GM23338 (cell line): ENCODE results near the gene CIB4. TPM values are rescaled to one million over a fixed set of nuclear protein-coding genes. Genes with fewer than 3 reads are reported as not detected.

ENCODE experiments used
- ATAC-seq: fragments of 200-7000 bp; cut with Tn5 transposase; 3 replicates; pipeline ENCODE4 v1.9.1; 2020
- DNase-seq: peaks from one replicate; pipeline ENCODE4 v3.0.0-alpha.2; 2015; ENCODE audit warnings: low spot score
- H2AFZ ChIP-seq: fragments of 200-600 bp; sonication (generic); 2 replicates; pipeline ENCODE4 v1.8.0; 2016; ENCODE audit warnings: antibody characterized with exemption, mild to moderate bottlenecking, moderate library complexity
- H3F3A ChIP-seq: fragments of 200-600 bp; sonication (generic); replicated peaks from 2 replicates; pipeline ENCODE4 v1.8.0; 2017; ENCODE audit warnings: antibody characterized with exemption, mixed run types, low read depth
- H3K27ac ChIP-seq: fragments of 200-600 bp; sonication (generic); 2 replicates; pipeline ENCODE4 v1.6.1; 2016; ENCODE audit warnings: low read depth
- H3K27me3 ChIP-seq: fragments of 200-600 bp; sonication (generic); 2 replicates; pipeline ENCODE4 v1.8.0; 2016; ENCODE audit warnings: mild to moderate bottlenecking, mixed run types, moderate library complexity; ENCODE audit not compliant: insufficient read depth
- H3K36me3 ChIP-seq: fragments of 200-600 bp; sonication (generic); 2 replicates; pipeline ENCODE4 v1.8.0; 2016; ENCODE audit warnings: mild to moderate bottlenecking; ENCODE audit not compliant: insufficient read depth
- H3K4me1 ChIP-seq: fragments of 200-600 bp; sonication (generic); 2 replicates; pipeline ENCODE4 v1.8.0; 2016; ENCODE audit warnings: mild to moderate bottlenecking, moderate library complexity; ENCODE audit not compliant: insufficient read depth
- H3K4me2 ChIP-seq: fragments of 200-600 bp; sonication (generic); 2 replicates; pipeline ENCODE4 v1.7.1; 2017; ENCODE audit warnings: mixed run types
- H3K4me3 ChIP-seq: fragments of 200-600 bp; sonication (generic); 2 replicates; pipeline ENCODE4 v1.6.1; 2016; ENCODE audit warnings: mixed run types
- H3K79me2 ChIP-seq: fragments of 200-600 bp; sonication (generic); replicated peaks from 2 replicates; pipeline ENCODE4 v1.8.0; 2017; ENCODE audit warnings: mild to moderate bottlenecking; ENCODE audit not compliant: insufficient read depth
- H3K9me2 ChIP-seq: fragments of 200-600 bp; sonication (generic); 2 replicates; pipeline ENCODE4 v1.8.0; 2017; ENCODE audit not compliant: insufficient read depth
- H4K20me1 ChIP-seq: fragments of 200-600 bp; sonication (generic); replicated peaks from 2 replicates; pipeline ENCODE4 v1.8.0; 2017; ENCODE audit warnings: mild to moderate bottlenecking; ENCODE audit not compliant: insufficient read depth
- H3K27ac Mint-ChIP-seq: 2 replicates; pipeline ENCODE4 v1.8.0; 2020; ENCODE audit warnings: inconsistent platforms, mild to moderate bottlenecking, moderate library complexity, mixed read lengths
- H3K27me3 Mint-ChIP-seq: 3 replicates; pipeline ENCODE4 v1.8.0; 2022; ENCODE audit warnings: low read depth, mild to moderate bottlenecking, moderate library complexity, mixed read lengths, inconsistent platforms; ENCODE audit not compliant: insufficient read depth, poor library complexity
- H3K36me3 Mint-ChIP-seq: 3 replicates; pipeline ENCODE4 v1.8.0; 2021; ENCODE audit warnings: low read depth, mild to moderate bottlenecking, inconsistent platforms, moderate library complexity, mixed read lengths
- H3K4me1 Mint-ChIP-seq: 3 replicates; pipeline ENCODE4 v1.8.0; 2020; ENCODE audit warnings: mild to moderate bottlenecking, inconsistent platforms, mixed read lengths
- H3K4me3 Mint-ChIP-seq: 3 replicates; pipeline ENCODE4 v1.8.0; 2021; ENCODE audit warnings: moderate library complexity, mild to moderate bottlenecking, inconsistent platforms, mixed read lengths
- H3K9me3 Mint-ChIP-seq: 3 replicates; pipeline ENCODE4 v1.8.0; 2020; ENCODE audit warnings: moderate library complexity, mild to moderate bottlenecking, inconsistent platforms, mixed read lengths
- CREB1 ChIP-seq: fragments of 250-450 bp; sonication (Bioruptor Pico); IDR thresholded peaks from 2 replicates; pipeline ENCODE4 v1.5.0; 2020; ENCODE audit warnings: low read depth, mild to moderate bottlenecking, moderate library complexity
- CTCF ChIP-seq, 2 experiments: fragments of 200-600 bp in 1 of 2; sonication (generic) in 1 of 2; conservative IDR thresholded peaks; 2 replicates each; pipeline versions ENCODE4 v1.5.1 to v1.6.1; 2016 to 2017; ENCODE audit warnings: antibody characterized with exemption in 2 of 2, low read depth in 2 of 2, mild to moderate bottlenecking in 2 of 2, moderate library complexity in 1 of 2
- ETS1 ChIP-seq: IDR thresholded peaks from 2 replicates; pipeline ENCODE4 v1.6.1; 2016; ENCODE audit warnings: antibody characterized with exemption
- EZH2phosphoT487 ChIP-seq: fragments of 200-600 bp; sonication (generic); IDR thresholded peaks from one replicate; pipeline ENCODE4 v1.8.1; 2018; ENCODE audit warnings: antibody characterized with exemption; ENCODE audit not compliant: unreplicated experiment
- JUNB ChIP-seq: IDR thresholded peaks from one replicate; pipeline ENCODE4 v1.6.1; 2016; ENCODE audit warnings: antibody characterized with exemption; ENCODE audit not compliant: unreplicated experiment
- NANOG ChIP-seq: IDR thresholded peaks from 2 replicates; pipeline ENCODE4 v1.6.1; 2016; ENCODE audit warnings: antibody characterized with exemption, borderline replicate concordance
- POLR2AphosphoS5 ChIP-seq: IDR thresholded peaks from 2 replicates; pipeline ENCODE4 v1.6.1; 2016; ENCODE audit warnings: antibody characterized with exemption, low read depth
- STAT1 ChIP-seq: IDR thresholded peaks from one replicate; pipeline ENCODE4 v1.6.1; 2016; ENCODE audit warnings: antibody characterized with exemption; ENCODE audit not compliant: unreplicated experiment
- ZNF114 ChIP-seq: fragments of 250-450 bp; sonication (Bioruptor Pico); IDR thresholded peaks from 2 replicates; pipeline ENCODE4 v1.5.0; 2020; ENCODE audit warnings: mild to moderate bottlenecking, moderate library complexity
- ZNF331 ChIP-seq: fragments of 250-450 bp; sonication (Bioruptor Pico); IDR thresholded peaks from 2 replicates; pipeline ENCODE4 v1.5.0; 2020; ENCODE audit warnings: low read depth, mild to moderate bottlenecking, moderate library complexity
- polyA plus RNA-seq: library from polyadenylated mRNA; unstranded; fragments of >200 nt; fragmentation: Nextera tagmentation; extraction: Ambion mirVana; gene quantifications from 2 replicates; pipeline ENCODE4 v1.2.1, GENCODE V29; 2016
- total RNA-seq: library from RNA; depleted of rRNA; stranded (reverse); fragments of >200 nt; shearing (Covaris generic); gene quantifications from 2 replicates; pipeline ENCODE4 v1.2.3, GENCODE V29; 2014
- TF ChIP-seq, protein P1 (sequence below): IDR thresholded peaks from one replicate; pipeline ENCODE4 v1.6.1; 2018; ENCODE audit warnings: antibody characterized with exemption; ENCODE audit not compliant: unreplicated experiment
- TF ChIP-seq, protein P2 (sequence below): fragments of 250-450 bp; sonication (Bioruptor Pico); IDR thresholded peaks from 2 replicates; pipeline ENCODE4 v1.5.0; 2020; ENCODE audit warnings: mild to moderate bottlenecking, moderate library complexity

Gene CIB4
- total and polyA plus RNA-seq, 2 experiments from 2014 or later = not detected

DNA sequence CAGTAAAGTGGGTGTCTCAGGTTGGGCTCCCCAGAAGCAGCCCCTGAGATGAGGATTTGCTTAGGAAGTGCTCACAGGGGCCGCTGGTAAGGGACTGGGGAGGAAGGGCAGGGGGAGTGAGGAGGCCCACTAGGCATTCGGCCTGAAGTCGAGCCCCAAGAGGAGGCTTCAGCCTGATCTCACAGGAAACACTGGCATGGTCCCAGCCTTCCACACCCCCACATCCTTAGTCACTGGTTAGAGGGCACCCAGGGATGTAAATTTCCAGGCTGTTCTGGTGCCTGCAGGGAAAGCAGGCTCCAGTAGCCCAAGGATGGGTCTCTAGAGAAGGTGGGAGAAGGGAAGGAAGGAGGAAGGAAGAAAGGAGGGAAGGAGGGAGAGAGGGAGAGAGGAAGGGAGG is 29.0 kb upstream of the CIB4 start (continued):
- TF ChIP-seq, protein P1, sequence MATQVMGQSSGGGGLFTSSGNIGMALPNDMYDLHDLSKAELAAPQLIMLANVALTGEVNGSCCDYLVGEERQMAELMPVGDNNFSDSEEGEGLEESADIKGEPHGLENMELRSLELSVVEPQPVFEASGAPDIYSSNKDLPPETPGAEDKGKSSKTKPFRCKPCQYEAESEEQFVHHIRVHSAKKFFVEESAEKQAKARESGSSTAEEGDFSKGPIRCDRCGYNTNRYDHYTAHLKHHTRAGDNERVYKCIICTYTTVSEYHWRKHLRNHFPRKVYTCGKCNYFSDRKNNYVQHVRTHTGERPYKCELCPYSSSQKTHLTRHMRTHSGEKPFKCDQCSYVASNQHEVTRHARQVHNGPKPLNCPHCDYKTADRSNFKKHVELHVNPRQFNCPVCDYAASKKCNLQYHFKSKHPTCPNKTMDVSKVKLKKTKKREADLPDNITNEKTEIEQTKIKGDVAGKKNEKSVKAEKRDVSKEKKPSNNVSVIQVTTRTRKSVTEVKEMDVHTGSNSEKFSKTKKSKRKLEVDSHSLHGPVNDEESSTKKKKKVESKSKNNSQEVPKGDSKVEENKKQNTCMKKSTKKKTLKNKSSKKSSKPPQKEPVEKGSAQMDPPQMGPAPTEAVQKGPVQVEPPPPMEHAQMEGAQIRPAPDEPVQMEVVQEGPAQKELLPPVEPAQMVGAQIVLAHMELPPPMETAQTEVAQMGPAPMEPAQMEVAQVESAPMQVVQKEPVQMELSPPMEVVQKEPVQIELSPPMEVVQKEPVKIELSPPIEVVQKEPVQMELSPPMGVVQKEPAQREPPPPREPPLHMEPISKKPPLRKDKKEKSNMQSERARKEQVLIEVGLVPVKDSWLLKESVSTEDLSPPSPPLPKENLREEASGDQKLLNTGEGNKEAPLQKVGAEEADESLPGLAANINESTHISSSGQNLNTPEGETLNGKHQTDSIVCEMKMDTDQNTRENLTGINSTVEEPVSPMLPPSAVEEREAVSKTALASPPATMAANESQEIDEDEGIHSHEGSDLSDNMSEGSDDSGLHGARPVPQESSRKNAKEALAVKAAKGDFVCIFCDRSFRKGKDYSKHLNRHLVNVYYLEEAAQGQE = no peak
- TF ChIP-seq ZNF114 (CRISPR knock-in tag) = no peak

DNA sequence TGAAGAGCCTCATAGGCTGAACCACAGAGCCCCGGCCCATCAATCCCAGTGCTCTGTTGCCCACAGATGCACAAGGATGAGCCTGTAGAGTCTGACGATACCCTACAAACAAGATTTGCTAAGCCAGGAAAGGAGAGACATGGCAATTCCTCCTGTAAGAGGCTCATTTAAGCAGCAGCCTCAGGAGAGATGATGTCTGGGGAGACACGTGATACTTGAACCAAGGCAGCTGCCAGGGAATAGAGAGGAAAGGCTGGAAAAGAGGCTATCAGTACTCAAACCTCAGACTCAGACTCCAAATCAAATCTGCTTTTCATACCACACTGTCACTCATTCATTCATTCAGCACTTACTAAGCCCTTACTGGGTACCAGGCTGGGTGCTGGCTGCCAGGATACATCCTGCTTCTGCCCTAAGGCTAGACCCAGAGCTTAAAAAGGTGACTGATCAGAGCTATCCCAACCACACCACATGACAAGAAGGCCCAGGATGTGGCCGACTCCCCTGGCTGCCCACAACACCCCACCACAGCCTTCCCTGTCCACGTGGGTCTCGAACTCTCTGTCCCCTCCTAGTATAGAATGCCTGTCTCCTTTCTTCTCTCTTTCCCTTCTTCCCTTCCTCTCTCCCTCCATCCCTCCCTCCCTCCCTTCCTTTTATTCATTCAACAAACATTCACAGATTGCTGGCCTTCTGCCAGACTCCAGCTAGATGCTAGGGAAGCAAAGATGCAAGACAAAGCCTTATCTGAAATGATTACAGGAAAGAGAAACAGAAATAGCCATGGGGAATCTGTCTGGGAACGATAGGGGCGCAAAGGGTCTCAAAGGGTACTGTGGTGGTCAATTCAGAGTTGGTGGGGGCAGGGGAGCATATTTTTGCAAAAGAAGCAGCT is 27.9 kb upstream of the CIB4 start:
- no peak overlapping the region for H3K4me3 ChIP-seq
- H4K20me1 ChIP-seq = no peaks in the 10 kb centered on the region
- H3K4me3 Mint-ChIP-seq = no peak overlapping the region
- TF ChIP-seq CREB1 (CRISPR knock-in tag) (no peak), CTCF (conservative IDR thresholded peaks at IDR 0.05; ENCODE audit: low read depth in 2 of 2) (no peak), STAT1 (no peak), POLR2AphosphoS5 (no peak), JUNB (no peak), NANOG (no peak), ETS1 (no peak), ZNF331 (CRISPR knock-in tag) (no peak), EZH2phosphoT487 (no peak), ZNF114 (CRISPR knock-in tag) (no peak)
- TF ChIP-seq, protein P2, sequence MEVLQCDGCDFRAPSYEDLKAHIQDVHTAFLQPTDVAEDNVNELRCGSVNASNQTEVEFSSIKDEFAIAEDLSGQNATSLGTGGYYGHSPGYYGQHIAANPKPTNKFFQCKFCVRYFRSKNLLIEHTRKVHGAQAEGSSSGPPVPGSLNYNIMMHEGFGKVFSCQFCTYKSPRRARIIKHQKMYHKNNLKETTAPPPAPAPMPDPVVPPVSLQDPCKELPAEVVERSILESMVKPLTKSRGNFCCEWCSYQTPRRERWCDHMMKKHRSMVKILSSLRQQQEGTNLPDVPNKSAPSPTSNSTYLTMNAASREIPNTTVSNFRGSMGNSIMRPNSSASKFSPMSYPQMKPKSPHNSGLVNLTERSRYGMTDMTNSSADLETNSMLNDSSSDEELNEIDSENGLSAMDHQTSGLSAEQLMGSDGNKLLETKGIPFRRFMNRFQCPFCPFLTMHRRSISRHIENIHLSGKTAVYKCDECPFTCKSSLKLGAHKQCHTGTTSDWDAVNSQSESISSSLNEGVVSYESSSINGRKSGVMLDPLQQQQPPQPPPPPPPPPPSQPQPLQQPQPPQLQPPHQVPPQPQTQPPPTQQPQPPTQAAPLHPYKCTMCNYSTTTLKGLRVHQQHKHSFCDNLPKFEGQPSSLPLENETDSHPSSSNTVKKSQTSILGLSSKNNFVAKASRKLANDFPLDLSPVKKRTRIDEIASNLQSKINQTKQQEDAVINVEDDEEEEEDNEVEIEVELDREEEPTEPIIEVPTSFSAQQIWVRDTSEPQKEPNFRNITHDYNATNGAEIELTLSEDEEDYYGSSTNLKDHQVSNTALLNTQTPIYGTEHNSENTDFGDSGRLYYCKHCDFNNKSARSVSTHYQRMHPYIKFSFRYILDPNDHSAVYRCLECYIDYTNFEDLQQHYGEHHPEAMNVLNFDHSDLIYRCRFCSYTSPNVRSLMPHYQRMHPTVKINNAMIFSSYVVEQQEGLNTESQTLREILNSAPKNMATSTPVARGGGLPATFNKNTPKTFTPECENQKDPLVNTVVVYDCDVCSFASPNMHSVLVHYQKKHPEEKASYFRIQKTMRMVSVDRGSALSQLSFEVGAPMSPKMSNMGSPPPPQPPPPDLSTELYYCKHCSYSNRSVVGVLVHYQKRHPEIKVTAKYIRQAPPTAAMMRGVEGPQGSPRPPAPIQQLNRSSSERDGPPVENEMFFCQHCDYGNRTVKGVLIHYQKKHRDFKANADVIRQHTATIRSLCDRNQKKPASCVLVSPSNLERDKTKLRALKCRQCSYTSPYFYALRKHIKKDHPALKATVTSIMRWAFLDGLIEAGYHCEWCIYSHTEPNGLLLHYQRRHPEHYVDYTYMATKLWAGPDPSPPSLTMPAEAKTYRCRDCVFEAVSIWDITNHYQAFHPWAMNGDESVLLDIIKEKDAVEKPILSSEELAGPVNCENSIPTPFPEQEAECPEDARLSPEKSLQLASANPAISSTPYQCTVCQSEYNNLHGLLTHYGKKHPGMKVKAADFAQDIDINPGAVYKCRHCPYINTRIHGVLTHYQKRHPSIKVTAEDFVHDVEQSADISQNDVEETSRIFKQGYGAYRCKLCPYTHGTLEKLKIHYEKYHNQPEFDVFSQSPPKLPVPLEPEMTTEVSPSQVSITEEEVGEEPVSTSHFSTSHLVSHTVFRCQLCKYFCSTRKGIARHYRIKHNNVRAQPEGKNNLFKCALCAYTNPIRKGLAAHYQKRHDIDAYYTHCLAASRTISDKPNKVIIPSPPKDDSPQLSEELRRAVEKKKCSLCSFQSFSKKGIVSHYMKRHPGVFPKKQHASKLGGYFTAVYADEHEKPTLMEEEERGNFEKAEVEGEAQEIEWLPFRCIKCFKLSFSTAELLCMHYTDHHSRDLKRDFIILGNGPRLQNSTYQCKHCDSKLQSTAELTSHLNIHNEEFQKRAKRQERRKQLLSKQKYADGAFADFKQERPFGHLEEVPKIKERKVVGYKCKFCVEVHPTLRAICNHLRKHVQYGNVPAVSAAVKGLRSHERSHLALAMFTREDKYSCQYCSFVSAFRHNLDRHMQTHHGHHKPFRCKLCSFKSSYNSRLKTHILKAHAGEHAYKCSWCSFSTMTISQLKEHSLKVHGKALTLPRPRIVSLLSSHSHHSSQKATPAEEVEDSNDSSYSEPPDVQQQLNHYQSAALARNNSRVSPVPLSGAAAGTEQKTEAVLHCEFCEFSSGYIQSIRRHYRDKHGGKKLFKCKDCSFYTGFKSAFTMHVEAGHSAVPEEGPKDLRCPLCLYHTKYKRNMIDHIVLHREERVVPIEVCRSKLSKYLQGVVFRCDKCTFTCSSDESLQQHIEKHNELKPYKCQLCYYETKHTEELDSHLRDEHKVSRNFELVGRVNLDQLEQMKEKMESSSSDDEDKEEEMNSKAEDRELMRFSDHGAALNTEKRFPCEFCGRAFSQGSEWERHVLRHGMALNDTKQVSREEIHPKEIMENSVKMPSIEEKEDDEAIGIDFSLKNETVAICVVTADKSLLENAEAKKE (CRISPR knock-in tag) = no peak

More for the DNA sequence above, 27.9 kb upstream of the CIB4 start:
- H3K4me1 Mint-ChIP-seq = peaks cover 3% of the 10 kb centered on the region
- peaks cover 6% of the 10 kb centered on the region for H3K27me3 Mint-ChIP-seq
- no peak overlapping the region for H3K4me2 ChIP-seq
- no peaks in the 10 kb centered on the region for H3K9me2 ChIP-seq
- H3K79me2 ChIP-seq = no peaks in the 10 kb centered on the region
- no peak for DNase-seq
- H3F3A ChIP-seq = no peaks in the 10 kb centered on the region
- ATAC-seq = no peak
- H3K4me1 ChIP-seq = no peaks in the 10 kb centered on the region
- H3K27me3 ChIP-seq = no peaks in the 10 kb centered on the region
- H2AFZ ChIP-seq = no peak overlapping the region
- H3K9me3 Mint-ChIP-seq = 0 out of 3 replicates have a peak, but pooled peaks cover 4% of the 10 kb centered on the region
- H3K36me3 ChIP-seq = no peaks in the 10 kb centered on the region
- no peaks in the 10 kb centered on the region for H3K36me3 Mint-ChIP-seq
- no peak overlapping the region for H3K27ac ChIP-seq
- H3K27ac Mint-ChIP-seq = no peak overlapping the region
